Right cardiac atrium (tissue), 5 donors: ENCODE results near the gene FNDC3B. TPM values are rescaled to one million over a fixed set of nuclear protein-coding genes. Genes with fewer than 3 reads are reported as not detected.
A peak's percentile ranks its signal among the peaks of the same experiment; 100 is the strongest.

Experiments
- ATAC-seq, 2 donors: fragments of 200-7000 bp; cut with Tn5 transposase; one replicate each; pipeline versions ENCODE4 v1.8.0 to v1.9.1; 2020; ENCODE audit warnings: moderate library complexity in 2 of 2, mild to moderate bottlenecking in 1 of 2
- DNase-seq, 3 donors: peaks; one replicate each; pipeline ENCODE4 v3.0.0-alpha.2; 2020
- H3K27ac ChIP-seq: one replicate; pipeline ENCODE4 v1.5.1; 2013; ENCODE audit warnings: mild to moderate bottlenecking, low read length, control low read depth, moderate library complexity
- H3K27me3 ChIP-seq: one replicate; pipeline ENCODE4 v1.6.1; 2013; ENCODE audit not compliant: control insufficient read depth, insufficient read depth
- H3K4me1 ChIP-seq: one replicate; pipeline ENCODE4 v1.6.1; 2013; ENCODE audit warnings: low read length; ENCODE audit not compliant: control insufficient read depth, insufficient read depth
- H3K4me3 ChIP-seq: one replicate; pipeline ENCODE4 v1.5.1; 2013; ENCODE audit warnings: low read length, control low read depth
- H3K9me3 ChIP-seq: one replicate; pipeline ENCODE4 v1.6.1; 2013; ENCODE audit warnings: low read length; ENCODE audit not compliant: control insufficient read depth
- WGBS: extraction: QIAGEN DNeasy Blood & Tissue Kit; methylation state at CpG from one replicate; pipeline ENCODE4 v1.1.7; 2013; 5-methylcytosine and 5-hydroxymethylcytosine counted together
- intact Hi-C, 4 donors: fragments of 100-400 bp; cut with DNase I; formaldehyde crosslinking; loops; one replicate each; pipeline versions ENCODE4 v1.11.0 to v1.14.0; 2022 to 2023
- polyA plus RNA-seq: library from polyadenylated mRNA; stranded (reverse); fragments of 200-250 nt; gene quantifications from one replicate; pipeline ENCODE4 v1.2.3, GENCODE V29; 2013
- total RNA-seq, 4 donors: library from RNA; stranded (reverse); fragmentation: NEBNext Ultra II Directional; extraction: Animal tissue kit (Norgen Biotek cat#: 25700); gene quantifications; one replicate each; pipeline ENCODE4 v1.2.1, GENCODE V29; 2021
- donor health status: healthy with polysubstance abuse.
- donor health status: DM: no; HTN: yes; CAD: no.
- donor health status: DM: no; HTN: no; CAD: no.
- donor health status: DM: no; HTN: yes; CAD: no; lungs with severe emphysema.
- donor health status: DM: yes; HTN: yes; CAD: no.

The FNDC3B gene
- total and polyA plus RNA-seq, 5 donors = 15.8 to 117 (median 83.0) TPM

DNA sequence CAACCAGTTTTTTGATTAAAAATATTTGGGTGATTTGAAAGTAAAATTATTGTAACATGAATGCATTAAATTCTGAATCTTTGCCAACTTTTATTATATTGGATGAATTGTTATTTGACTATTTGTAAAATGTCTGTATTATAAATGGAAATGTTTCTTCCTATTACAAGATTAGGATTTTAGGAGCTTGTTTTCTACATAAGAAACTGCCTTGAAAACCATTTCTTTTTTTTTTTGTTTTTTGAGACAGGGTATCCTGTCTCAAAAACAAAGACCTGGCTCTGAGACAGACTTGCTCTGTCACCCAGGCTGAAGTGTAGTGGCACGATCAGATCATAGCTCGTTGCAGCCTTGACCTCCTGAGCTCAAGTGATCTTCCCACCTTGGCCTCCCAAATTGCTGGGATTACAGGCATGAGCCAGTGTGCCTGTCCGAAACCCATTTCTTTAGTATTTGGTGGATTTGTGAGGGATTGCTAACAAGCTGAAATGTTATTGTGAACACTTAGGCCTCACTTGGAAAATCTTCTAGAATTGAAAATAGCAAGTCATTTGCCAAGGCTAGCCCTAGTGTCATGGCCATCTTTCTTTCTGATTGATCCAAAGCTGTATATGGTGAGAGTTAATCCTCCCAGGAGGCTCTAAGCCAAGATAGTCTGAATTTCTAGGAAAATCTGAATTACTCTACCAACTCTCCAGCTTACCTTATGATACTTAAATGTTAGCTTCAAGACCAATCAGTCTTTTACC lies 100.3 kb downstream of the FNDC3B start:
- ATAC-seq (no peak), DNase-seq (no peak)
- peaks cover 28% of the 10 kb centered on the region for H3K4me1 ChIP-seq
- H3K9me3 ChIP-seq = no peaks in the 10 kb centered on the region
- H3K4me3 ChIP-seq = no peak overlapping the region
- 53% methylated on average over 3 of the region's 3 CpGs for WGBS
- H3K27ac ChIP-seq = peak overlapping the region; percentile 39
- intact Hi-C loops = no loop called here
- no peaks in the 10 kb centered on the region for H3K27me3 ChIP-seq

DNA sequence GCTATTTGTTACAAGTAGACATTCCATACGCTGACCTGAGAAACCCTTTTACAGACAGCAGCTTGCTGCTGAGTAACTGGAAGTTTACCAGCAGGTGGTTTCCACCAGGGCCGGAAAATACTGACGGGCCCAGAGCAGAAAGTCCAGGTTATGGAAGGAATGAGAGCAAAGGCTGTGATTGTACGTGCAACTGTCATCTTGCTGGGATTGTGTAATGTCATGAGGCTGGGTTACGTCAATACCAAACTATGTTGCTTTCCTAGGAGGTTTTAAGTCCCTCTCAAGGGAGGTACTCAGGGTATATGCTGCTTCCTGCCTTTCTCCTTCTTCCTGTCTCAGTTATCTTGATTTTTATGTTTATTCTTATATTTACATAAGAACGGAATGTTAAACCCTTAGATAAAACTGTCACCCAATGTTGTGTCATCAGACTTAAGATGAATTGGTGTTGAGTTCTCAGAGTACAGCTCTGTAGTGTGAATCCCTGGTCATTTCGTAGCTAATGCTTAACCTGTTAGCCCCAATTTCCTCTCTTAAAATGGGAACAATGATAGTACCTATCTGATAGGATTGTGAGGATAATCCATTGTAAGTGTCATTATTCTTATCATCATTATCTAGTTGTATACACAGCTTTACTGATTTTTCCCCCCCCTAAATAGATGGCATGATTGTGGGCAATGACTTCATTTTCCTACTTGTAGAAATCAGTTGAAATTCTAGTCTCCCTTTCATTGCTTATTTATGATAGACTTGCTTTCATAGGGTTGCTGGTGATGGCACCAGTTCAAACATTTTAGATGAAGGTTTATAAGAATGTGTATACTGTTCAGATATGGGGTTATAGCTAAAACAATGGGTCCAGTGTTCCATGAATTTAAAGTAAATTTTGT lies 101.4 kb downstream of the FNDC3B start:
- intact Hi-C loops = no loop called here
- H3K4me3 ChIP-seq = no peak overlapping the region
- 24% methylated on average over 7 of the region's 7 CpGs for WGBS
- peaks cover 26% of the 10 kb centered on the region for H3K4me1 ChIP-seq
- DNase-seq (peak in 1 of 3 donors; percentile 53), ATAC-seq (peak; percentile 55 to 77)
- no peaks in the 10 kb centered on the region for H3K9me3 ChIP-seq
- peak overlapping the region; percentile 75 for H3K27ac ChIP-seq
- H3K27me3 ChIP-seq = no peaks in the 10 kb centered on the region

DNA sequence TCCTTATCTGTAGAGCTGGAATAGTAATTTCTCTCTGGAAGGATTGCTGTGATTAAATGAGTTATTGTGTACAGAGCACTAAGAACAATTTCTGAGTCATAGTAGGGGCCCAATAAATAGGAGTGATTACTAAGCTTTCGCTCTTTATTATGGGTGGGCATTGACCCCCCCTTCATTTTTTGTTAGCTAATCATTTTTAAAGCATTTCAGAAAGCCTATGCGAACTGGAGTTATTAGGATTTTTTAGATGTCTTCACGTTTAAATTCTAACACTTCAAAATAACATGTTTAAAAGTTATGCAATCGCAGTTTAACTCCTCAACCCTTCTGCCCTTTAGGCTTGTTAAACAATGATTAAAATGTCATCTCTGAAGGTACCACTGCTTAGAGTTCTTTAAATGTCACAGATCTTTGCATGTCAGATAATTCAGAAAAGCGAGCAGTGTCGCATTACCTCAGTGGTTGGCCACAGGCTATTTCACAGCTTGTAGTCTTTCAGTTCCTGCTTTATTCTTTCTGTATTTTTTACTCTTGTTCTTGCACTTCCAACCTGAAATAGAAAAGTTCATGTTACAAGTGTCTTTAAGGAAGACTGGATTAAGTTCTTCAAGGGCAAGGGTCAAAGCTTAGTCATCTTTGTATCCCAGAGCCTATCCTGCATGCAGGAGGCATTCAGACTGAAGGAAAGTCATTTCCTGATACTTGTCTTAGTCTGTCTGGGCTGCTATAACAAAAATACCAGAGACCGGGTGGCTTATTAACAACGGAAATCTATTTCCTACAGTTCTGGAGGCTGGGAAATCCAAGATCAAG lies 102.9 kb downstream of the FNDC3B start:
- intact Hi-C loops = no loop called here
- Histone ChIP-seq H3K4me3 (no peak overlapping the region), H3K27me3 (no peaks in the 10 kb centered on the region), H3K27ac (peak overlapping the region; percentile 37), H3K9me3 (no peaks in the 10 kb centered on the region), H3K4me1 (peaks cover 18% of the 10 kb centered on the region)
- ATAC-seq = no peak
- WGBS = 68% methylated on average over 8 of the region's 8 CpGs
- DNase-seq = no peak

GRCh38 chr3:172142864-172143451 lies 103.6 kb downstream of the FNDC3B start:
- H3K4me3 ChIP-seq = no peak overlapping the region
- DNase-seq = no peak
- H3K4me1 ChIP-seq = peaks cover 15% of the 10 kb centered on the region
- no peak for ATAC-seq
- 85% methylated on average over 2 of the region's 2 CpGs for WGBS
- H3K27ac ChIP-seq = no peak overlapping the region
- H3K27me3 ChIP-seq = no peaks in the 10 kb centered on the region
- H3K9me3 ChIP-seq = no peaks in the 10 kb centered on the region
- intact Hi-C loops = no loop called here

- Histone ChIP-seq H3K4me3 (no peak overlapping the region), H3K9me3 (no peaks in the 10 kb centered on the region), H3K4me1 (peaks cover 13% of the 10 kb centered on the region), H3K27me3 (no peaks in the 10 kb centered on the region), H3K27ac (no peak overlapping the region)
- intact Hi-C loops = no loop called here
- ATAC-seq = no peak
- DNase-seq = no peak
- 90% methylated on average over 14 of the region's 14 CpGs for WGBS
These were observed 104.5 kb downstream of the FNDC3B start for GRCh38 chr3:172143739-172144497.

GRCh38 chr3:172144601-172145000 lies 105.2 kb downstream of the FNDC3B start:
- no peak for DNase-seq
- 84% methylated on average over 1 of the region's 1 CpG for WGBS
- no peak for ATAC-seq
- Histone ChIP-seq H3K27ac (no peak overlapping the region), H3K4me3 (no peak overlapping the region), H3K9me3 (no peaks in the 10 kb centered on the region), H3K27me3 (no peaks in the 10 kb centered on the region), H3K4me1 (peaks cover 13% of the 10 kb centered on the region)
- intact Hi-C loops = no loop called here

DNA sequence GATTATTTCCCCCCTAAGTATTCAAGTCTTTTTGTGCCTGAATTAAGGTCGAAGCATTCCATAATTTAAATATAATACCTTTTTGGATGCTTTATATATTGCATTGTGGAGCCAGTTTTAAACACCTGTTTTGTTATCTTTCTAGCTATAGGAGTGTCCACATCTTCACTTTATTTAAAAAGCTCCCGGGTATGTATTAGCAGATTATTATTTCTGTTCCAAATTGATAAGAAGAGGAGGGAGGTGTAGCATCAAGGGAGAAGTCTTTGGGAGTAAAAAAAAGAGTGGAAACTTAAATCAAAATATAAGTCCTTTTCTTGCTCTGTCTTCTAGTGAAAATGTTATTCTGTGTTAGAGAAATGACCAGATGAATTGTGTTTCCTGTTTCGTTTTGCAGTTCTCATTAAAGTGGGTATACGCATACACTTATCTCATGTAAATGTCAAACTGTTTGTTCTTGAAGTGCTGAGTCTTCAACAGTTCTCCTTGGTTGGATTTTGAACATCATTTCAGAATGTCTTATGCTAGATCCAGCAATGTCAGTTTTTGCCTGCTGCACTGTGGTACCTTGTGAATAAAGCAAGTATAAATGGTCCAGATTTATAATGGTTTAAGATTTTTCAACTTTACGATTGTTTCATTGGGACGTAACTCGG lies 105.8 kb downstream of the FNDC3B start:
- Histone ChIP-seq H3K27me3 (no peaks in the 10 kb centered on the region), H3K9me3 (no peaks in the 10 kb centered on the region), H3K27ac (no peak overlapping the region), H3K4me3 (no peak overlapping the region), H3K4me1 (peaks cover 9% of the 10 kb centered on the region)
- no peak for ATAC-seq
- intact Hi-C loops = no loop called here
- 66% methylated on average over 7 of the region's 7 CpGs for WGBS
- no peak for DNase-seq

DNA sequence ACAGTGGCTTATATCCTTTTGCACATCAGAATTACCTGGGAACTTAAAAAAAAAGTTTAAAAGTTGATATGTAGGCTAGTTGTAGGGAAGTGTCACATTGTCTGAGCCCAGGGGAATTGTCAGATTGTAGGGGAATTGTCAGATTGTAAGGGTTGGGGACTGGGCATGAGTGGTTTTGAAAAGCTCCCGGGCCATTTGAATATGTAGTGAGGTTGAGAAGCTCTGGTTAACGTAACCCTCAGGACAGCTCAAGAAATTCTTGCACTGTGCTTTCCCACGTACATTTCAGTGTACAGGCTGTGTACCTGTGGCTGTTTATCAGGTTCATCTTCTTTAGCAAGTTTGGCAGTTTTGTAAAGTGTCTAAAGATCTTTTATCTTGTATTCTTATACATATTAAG lies 107.0 kb downstream of the FNDC3B start:
- intact Hi-C loops = no loop called here
- WGBS = 71% methylated on average over 3 of the region's 3 CpGs
- H3K9me3 ChIP-seq = no peaks in the 10 kb centered on the region
- H3K27me3 ChIP-seq = no peaks in the 10 kb centered on the region
- DNase-seq (no peak), ATAC-seq (no peak)
- H3K4me1 ChIP-seq = peaks cover 6% of the 10 kb centered on the region
- H3K4me3 ChIP-seq = no peak overlapping the region
- H3K27ac ChIP-seq = no peak overlapping the region

DNA sequence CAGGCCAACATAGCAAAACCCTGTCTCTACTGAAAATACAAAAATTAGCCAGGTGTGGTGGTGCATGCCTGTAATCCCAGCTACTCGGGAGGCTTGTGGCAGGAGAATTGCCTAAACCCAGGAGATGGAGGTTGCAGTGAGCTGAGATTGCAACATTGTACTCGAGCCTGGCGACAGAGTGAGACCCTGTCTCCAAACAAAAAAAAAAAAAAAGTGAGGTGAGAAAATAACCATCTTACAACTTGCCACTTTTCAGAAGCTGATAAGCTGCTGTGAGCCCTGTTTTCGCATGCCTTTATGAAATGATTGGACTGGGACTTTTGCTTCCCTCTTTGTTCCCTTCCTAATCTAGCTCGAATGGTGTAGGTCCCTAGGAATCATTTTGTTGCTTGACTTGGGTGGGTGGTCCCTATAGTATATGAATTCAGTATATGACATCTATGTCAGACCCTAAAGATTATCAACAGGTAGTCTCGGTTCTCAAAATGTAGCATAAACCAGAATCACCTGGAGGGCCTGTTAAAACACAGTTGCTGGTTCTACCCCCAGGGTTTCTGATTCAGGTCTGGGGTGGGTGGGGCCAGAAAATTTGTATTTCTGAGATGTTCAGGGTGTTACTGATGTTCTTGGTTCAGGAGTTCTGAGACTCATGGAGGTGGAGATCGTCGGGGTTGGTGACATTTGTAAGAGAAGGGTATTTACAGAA lies 107.9 kb downstream of the FNDC3B start:
- Histone ChIP-seq H3K27ac (no peak overlapping the region), H3K27me3 (no peaks in the 10 kb centered on the region), H3K9me3 (no peaks in the 10 kb centered on the region), H3K4me3 (no peak overlapping the region), H3K4me1 (peaks cover 9% of the 10 kb centered on the region)
- intact Hi-C loops = no loop called here
- WGBS = 91% methylated on average over 8 of the region's 8 CpGs
- ATAC-seq = no peak
- no peak for DNase-seq
